KMS-11 (cell line): ENCODE data around the gene ATP8B1.

Experiments used
- H2AFZ ChIP-seq: fragments of 200-600 bp; sonication (generic); 2 replicates; pipeline ENCODE4 v1.6.1; 2016; ENCODE audit warnings: antibody characterized with exemption, mixed run types, low read depth
- H3K27ac ChIP-seq: fragments of 200-600 bp; sonication (generic); 2 replicates; pipeline ENCODE4 v1.6.1; 2016; ENCODE audit warnings: mild to moderate bottlenecking, mixed run types
- H3K27me3 ChIP-seq: fragments of 200-600 bp; sonication (generic); 2 replicates; pipeline ENCODE4 v1.6.1; 2017; ENCODE audit warnings: mild to moderate bottlenecking, low read depth, mixed run types, moderate library complexity; ENCODE audit not compliant: insufficient read depth
- H3K36me3 ChIP-seq: fragments of 200-600 bp; sonication (generic); 2 replicates; pipeline ENCODE4 v1.6.1; 2017; ENCODE audit warnings: mild to moderate bottlenecking, mixed run types; ENCODE audit not compliant: insufficient read depth
- H3K4me1 ChIP-seq: fragments of 200-600 bp; sonication (generic); 2 replicates; pipeline ENCODE4 v1.6.1; 2016; ENCODE audit warnings: mild to moderate bottlenecking, low read depth, mixed run types; ENCODE audit not compliant: poor library complexity, severe bottlenecking
- H3K4me2 ChIP-seq: fragments of 200-600 bp; sonication (generic); 2 replicates; pipeline ENCODE4 v1.7.0; 2016; ENCODE audit warnings: mild to moderate bottlenecking, mixed run types
- H3K4me3 ChIP-seq: fragments of 200-600 bp; sonication (generic); IDR thresholded peaks from 2 replicates; pipeline ENCODE4 v1.6.1; 2017; ENCODE audit warnings: low read depth, low read length, mixed read lengths; ENCODE audit not compliant: insufficient read depth
- H3K79me2 ChIP-seq: fragments of 200-600 bp; sonication (generic); 2 replicates; pipeline ENCODE4 v1.6.1; 2016; ENCODE audit warnings: low read depth, mixed run types; ENCODE audit not compliant: insufficient read depth
- H3K9ac ChIP-seq: fragments of 200-600 bp; sonication (generic); 2 replicates; pipeline ENCODE4 v1.6.1; 2016; ENCODE audit warnings: mild to moderate bottlenecking, mixed run types
- H4K20me1 ChIP-seq: fragments of 200-600 bp; sonication (generic); 2 replicates; pipeline ENCODE4 v1.6.1; 2016; ENCODE audit warnings: mild to moderate bottlenecking, mixed run types; ENCODE audit not compliant: insufficient read depth
- CTCF ChIP-seq: fragments of 200-600 bp; sonication (generic); conservative IDR thresholded peaks from 2 replicates; pipeline ENCODE4 v1.6.1; 2017; ENCODE audit warnings: low read depth, mild to moderate bottlenecking, antibody characterized with exemption, low read length, moderate library complexity, mixed read lengths

ATP8B1 gene

GRCh38 chr18:57705832-57706595 lies 97.1 kb downstream of the ATP8B1 start:
- Histone ChIP-seq H4K20me1 (no peaks in the 10 kb centered on the region), H3K4me1 (no peaks in the 10 kb centered on the region)

GRCh38 chr18:57705011-57705410 lies 98.1 kb downstream of the ATP8B1 start:
- no peak overlapping the region for H3K27ac ChIP-seq
- TF ChIP-seq CTCF, result no peak
- H4K20me1 ChIP-seq, result no peaks in the 10 kb centered on the region
- no peaks in the 10 kb centered on the region for H3K27me3 ChIP-seq
- no peaks in the 10 kb centered on the region for H3K36me3 ChIP-seq
- H3K79me2 ChIP-seq, result no peaks in the 10 kb centered on the region
- no peaks in the 10 kb centered on the region for H3K4me1 ChIP-seq
- H3K4me3 ChIP-seq, result no peak overlapping the region
- no peak overlapping the region for H3K9ac ChIP-seq
- no peak overlapping the region for H2AFZ ChIP-seq
- H3K4me2 ChIP-seq, result no peak overlapping the region

More at GRCh38 chr18:57705832-57706595, 97.1 kb downstream of the ATP8B1 start:
- Histone ChIP-seq H3K36me3 (no peaks in the 10 kb centered on the region), H3K27ac (no peak overlapping the region), H2AFZ (no peak overlapping the region), H3K79me2 (no peaks in the 10 kb centered on the region), H3K27me3 (no peaks in the 10 kb centered on the region), H3K9ac (no peak overlapping the region), H3K4me3 (no peak overlapping the region), H3K4me2 (no peak overlapping the region)
- TF ChIP-seq CTCF, result no peak

GRCh38 chr18:57698571-57699276 lies 104.4 kb downstream of the ATP8B1 start:
- Histone ChIP-seq H4K20me1 (no peaks in the 10 kb centered on the region), H3K27ac (no peak overlapping the region), H3K9ac (no peak overlapping the region), H3K4me1 (no peaks in the 10 kb centered on the region), H3K36me3 (no peaks in the 10 kb centered on the region), H3K4me3 (no peak overlapping the region), H2AFZ (no peak overlapping the region), H3K4me2 (no peak overlapping the region), H3K79me2 (no peaks in the 10 kb centered on the region), H3K27me3 (no peaks in the 10 kb centered on the region)
- TF ChIP-seq CTCF, result no peak

- no peak overlapping the region for H2AFZ ChIP-seq
- no peak overlapping the region for H3K9ac ChIP-seq
- no peak overlapping the region for H3K4me3 ChIP-seq
- no peak overlapping the region for H3K27ac ChIP-seq
- H4K20me1 ChIP-seq, result no peaks in the 10 kb centered on the region
- no peak overlapping the region for H3K4me2 ChIP-seq
- no peak for TF ChIP-seq CTCF
- no peaks in the 10 kb centered on the region for H3K79me2 ChIP-seq
- H3K36me3 ChIP-seq, result no peaks in the 10 kb centered on the region
- H3K27me3 ChIP-seq, result no peaks in the 10 kb centered on the region
- no peaks in the 10 kb centered on the region for H3K4me1 ChIP-seq
Observed at GRCh38 chr18:57697426-57697825, 105.7 kb downstream of the ATP8B1 start.
